GM18861 (cell line): Measurements from ENCODE around the gene C19orf25.

Experiments
- ATAC-seq: cut with Tn5 transposase; IDR thresholded peaks from one replicate; pipeline ENCODE4 v1.9.1; 2021; ENCODE audit not compliant: unreplicated experiment

C19orf25 gene

DNA sequence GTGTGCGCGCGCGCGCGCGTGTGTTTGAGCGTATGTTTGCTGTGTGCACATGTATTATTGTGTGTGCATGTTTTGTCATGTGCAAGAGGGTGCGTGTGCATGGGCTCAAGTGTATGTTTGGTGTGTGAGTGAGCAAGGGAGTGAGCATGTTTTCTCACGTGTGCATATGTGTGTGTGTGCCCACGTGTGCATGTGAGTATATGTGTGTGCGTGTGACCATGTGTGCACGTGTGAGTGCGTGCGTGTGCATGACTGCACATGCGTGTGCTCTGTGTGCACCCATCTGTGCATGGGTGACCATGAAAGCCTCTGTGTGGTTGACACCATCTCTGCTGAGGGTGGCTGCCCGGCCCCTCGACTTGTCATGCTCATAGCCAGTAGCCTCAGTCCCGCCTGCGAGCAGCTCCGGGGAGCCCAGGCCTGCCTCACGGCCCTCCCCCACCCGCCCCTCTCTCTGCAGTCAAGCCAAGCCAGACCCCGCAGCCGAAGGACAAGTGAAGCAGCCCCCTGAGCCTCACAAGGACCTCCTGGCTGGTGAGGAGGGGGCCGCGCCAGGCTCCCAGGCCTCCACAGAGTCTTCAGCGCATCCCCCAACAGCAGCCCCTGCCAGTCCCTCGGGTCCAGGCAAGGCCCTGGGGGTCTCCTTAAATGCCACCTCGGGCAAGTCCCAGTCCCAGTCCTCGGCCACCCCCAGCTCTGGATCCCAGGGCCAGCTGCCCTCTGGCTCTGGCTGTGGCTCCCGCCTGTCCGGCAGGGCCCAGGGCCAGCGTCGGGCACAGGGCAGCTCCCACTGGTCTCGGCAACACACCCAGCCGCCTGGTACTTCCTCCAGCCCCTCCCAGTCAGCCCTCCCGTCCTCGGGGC lies 17.9 kb upstream of the C19orf25 start:
- no peak for ATAC-seq

DNA sequence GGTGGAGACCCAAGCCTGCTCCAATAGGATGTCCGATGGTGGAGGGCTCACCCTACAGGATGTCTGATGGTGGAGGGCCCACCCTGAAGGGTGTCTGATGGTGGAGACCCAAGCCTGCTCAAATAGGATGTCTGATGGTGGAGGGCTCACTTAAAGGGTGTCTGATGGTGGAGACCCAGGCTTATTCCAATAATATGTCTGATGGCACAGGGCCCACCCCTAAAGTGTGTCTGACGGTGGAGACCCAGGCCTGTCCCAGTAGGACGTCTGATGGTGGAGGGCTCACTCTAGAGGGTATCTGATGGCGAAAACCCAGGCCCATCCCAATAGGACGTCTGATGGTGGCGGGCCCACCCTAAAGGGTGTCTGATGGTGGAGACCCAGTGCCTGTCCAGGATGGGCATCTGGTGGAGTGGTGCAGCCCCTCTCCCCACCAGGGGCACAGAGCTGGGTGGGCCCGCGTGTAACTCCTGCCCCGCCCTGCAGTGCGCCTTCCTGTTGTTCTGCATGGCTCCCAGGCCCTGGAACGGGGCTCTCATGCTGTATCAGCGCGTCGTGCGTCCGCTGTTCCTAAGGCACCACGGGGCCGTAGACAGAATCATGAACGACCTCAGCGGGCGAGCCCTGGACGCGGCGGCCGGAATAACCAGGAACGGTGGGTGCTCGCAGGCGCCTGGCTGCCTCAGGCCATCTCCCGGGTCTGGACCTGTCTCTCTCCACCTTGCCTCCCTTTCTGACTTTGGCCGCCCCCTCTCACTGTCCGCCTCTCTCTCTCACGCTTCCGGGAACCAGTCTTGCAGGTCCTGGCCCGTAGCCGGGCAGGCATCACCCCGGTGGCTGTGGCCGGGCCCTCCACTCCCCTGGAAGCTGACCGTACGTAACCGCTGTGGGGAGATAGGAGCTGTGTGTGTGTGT lies 17.0 kb upstream of the C19orf25 start:
- no peak for ATAC-seq

- no peak for ATAC-seq
Measured at GRCh38 chr19:1495051-1495798, 16.2 kb upstream of the C19orf25 start.

DNA sequence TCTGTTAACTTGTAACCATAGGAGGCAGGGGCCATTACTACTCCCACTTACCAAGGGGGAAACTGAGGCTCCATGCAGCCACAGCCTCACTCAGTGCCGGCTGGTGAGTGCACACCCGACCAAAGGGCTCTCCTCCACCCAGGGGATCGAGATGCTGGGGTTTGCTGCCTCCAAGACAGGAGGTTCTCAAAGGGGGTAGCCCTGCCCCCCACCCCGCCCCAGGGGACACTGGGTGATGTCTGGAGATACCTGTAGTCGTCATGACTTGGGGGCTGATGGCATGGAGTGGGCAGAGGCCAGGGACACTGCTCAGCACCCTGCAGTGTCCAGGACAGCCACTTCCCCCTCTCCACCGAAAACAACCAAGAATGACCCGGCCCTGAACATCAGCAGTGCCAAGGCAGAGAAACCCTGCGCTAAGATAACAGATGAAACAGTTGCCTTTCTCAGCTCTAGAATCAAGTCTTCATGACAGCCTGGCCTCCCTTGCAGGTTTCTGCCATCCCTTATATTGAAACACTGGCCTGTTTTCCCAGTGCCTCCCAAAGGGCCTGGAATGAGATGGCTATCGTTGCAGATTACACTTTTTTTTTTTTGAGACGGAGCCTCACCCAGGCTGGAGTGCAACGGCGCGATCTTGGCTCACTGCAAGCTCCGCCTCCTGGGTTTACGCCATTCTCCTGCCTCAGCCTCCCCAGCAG lies 15.2 kb upstream of the C19orf25 start:
- ATAC-seq, result no peak

GRCh38 chr19:1492474-1493006 lies 13.5 kb upstream of the C19orf25 start:
- ATAC-seq, result no peak

DNA sequence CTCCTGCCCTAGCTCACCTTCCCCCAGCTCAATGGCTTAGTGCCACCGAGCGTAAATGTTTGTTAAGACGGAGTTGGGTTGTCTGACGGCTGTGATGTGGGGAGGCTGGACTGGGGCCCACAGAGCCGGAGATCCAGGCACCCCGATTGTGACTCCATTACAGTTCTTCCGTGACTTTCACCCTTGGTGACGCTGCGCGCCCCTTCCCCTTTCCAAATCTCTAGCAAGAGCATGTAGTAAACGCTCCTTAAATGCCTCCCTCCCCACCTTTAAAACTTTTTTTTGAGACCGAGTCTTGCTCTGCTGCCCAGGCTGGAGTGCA lies 12.8 kb upstream of the C19orf25 start:
- no peak for ATAC-seq

GRCh38 chr19:1491114-1491848 lies 12.3 kb upstream of the C19orf25 start, which contains the start of gene REEP6:
REEP6 (plus strand) TSS chr19:1491181; CDS start chr19:1491270, 89 bp downstream.
- no peak for ATAC-seq

DNA sequence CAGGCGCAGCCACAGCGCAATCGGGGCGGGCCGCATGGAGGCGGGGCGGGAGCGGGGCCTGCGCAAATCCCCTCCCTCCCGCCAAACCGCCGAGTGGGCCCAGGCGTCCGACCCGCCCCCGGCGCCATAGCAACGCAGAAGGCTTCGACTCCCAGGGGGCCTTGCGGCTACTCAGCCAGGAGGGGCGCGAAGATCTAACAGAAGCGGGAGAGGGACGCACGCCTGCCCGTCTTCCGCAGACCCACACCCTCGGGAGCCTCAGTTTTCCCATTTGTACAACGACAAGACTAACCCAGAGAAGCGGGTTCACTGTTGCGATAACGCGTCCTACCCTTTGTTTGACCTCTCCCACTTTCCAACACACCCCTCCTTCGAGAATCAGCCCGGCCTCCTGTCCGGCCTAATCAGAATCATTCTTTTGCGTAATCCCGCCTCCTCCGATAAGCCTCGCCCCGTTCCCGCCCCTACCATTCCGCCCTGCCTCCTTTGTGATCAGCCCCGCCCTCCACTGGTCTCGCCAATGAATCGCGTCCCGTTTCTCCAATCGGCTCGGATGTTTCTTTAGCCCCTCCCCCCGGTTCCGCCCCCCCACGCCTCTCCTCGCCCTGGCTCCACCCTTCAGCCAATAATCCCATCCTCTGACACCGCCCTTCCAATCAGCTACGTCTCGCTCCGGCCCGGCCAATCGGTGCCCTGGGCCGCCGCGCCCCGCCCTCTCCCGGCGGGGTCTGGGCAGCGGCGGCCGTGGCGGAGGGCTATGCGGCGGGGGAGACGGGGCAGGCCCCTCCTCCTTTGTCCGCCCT lies 11.5 kb upstream of the C19orf25 start, which contains the start of gene PCSK4:
PCSK4 (minus strand) TSS at position 40 of the 803 bp plus-strand sequence; CDS start at position 36, 4 bp downstream.
- ATAC-seq, result peak; percentile 79

GRCh38 chr19:1489463-1490310 lies 10.7 kb upstream of the C19orf25 start:
- no peak for ATAC-seq

DNA sequence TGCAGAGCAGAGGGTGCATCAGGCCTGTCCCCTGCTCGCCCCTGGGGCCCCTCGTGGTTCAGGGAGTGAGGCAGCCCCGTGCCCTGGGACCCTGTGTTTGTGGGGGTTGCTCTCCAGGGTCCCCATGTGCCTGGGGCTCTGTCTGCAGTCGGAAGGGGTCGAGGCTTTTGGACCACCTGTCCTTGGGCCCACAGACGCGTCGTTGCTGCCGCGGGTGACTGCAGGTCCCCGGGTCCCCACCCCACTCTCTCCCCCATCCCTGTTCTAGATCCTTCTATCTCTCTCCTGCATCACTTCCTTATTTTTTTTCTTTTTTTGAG lies 9.2 kb upstream of the C19orf25 start:
- ATAC-seq, result no peak

DNA sequence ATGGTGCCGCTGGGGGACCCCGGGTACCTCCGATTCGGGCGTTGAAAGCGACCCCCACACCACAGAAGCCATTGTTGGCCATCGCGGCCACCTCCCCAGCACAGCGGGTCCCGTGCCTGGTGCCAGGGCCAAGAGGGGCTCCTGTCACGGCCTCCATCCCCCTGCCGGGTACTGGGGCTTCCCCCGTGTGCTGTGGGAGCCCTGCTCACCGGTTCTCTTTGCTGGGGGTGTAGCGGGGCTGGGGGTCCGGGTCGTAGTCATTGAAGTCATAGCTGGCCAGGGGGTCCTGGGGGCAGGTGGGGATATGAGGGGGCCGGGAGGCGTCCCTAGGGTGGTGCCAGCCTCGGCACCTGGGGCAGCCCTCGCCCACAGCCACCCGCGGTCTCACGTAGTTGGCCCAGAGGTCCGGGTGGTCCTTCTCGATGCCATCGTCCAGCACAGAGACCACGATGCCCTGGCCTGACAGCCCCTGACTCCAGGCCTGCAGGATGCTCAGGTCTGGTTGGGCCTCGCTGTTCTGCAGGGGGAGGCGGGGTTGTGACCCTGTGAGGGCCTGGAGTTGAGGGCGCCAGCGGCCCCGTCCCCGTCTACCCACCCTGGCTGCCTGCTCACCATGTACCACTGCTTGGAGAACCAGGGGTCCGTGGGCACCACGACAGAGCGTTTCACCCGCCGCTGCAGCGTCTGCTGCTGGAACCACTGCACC lies 8.7 kb upstream of the C19orf25 start:
- no peak for ATAC-seq

- no peak for ATAC-seq
Measured at GRCh38 chr19:1486720-1487575, 7.9 kb upstream of the C19orf25 start.

DNA sequence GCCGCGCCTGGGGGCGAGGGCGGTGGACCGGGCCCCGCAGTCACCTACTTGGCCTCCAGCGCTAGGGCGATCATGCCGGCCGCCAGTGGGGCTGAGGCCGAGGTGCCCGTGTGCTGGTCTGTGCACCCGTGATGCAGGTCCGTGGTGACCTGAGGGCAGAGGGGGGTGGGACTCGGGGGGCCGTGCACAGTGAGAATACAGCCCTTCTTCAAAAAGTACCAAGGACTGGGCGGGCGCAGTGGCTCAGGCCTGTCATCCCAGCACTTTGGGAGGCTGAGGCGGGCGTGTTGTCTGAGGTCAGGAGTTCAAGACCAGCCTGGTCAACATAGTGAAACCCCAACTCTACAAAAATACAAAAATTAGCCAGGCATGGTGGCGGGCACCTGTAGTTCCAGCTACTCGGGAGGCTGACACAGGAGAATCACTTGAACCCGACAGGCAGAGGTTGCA lies 5.0 kb upstream of the C19orf25 start:
- no peak for ATAC-seq

DNA sequence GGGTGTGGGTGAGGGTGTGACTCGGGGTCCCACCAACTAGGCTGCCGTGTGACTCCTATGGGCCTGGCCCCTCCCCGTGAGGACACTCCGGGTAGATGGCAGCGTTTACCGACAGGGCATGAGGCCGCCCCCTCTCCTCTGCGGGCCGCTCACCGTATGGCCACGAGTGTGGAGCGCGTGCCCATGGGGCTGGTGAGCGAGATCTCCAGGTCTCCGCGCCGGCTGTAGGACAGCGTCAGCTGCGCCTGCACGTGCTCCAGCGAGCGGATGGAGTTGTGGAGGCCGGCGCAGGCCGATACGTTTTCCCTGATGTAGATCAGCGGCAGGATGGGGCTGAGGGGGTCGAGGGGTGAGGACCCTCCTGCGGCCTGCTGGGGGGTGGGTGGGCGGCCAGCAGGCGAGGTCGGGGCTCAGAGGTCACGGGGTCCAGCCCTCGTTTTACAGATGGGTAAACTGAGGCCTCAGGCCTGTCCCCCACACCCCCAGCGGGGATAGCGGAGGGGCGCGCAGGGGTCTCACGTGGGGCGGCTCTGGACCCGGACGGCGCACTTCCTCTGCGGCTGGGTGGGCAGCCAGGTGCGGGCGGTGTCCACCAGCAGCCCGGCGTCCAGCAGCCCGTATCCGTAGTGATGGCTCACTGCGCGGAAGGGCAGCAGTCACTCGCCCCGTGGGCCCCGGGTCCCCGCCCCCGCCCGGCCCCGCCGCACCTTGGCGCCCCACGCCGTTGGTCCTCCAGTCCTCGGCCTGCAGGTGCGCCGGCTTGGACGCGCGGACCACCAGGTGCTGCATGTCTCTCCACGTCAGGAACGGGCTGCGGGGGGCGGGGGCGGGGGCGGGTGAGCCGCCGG lies 4.3 kb upstream of the C19orf25 start:
- no peak for ATAC-seq

GRCh38 chr19:1482361-1483130 lies 3.5 kb upstream of the C19orf25 start:
- no peak for ATAC-seq
